Stimulated activated CD4-positive, alpha-beta T cell treated with anti-CD3 and anti-CD28 coated beads, Interleukin-4, amount 100 ng/mL, for 1 hour (primary cell): Measurements from ENCODE around the gene AGBL1.
"Not testable (repeated sequence)": the region's sequence is repeated elsewhere in the genome, so short reads cannot be mapped to it uniquely, and the experiment has no call there.

Experiments
- DNase-seq: peaks from one replicate; pipeline ENCODE4 v3.0.0-alpha.2; 2020

AGBL1 gene

DNA sequence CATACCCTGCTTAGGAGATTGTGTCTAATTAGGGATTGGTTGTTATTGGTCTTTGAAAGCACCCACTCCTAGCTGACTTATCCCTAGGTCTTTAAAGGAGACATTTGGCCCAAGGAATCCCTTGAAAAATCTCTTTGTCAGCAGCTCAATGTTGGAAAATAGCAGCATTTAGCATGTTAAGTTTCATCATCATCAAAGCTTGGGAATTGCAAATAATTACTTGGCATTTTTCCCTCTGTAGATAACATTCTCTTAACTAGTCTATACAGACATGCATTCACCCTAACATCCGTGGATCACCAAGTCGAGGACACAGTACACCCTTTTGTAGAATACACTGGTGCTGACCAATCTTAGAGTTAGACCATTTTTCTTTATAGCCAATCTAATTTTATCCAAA lies 332.2 kb downstream of the AGBL1 start:
- no peak for DNase-seq

DNA sequence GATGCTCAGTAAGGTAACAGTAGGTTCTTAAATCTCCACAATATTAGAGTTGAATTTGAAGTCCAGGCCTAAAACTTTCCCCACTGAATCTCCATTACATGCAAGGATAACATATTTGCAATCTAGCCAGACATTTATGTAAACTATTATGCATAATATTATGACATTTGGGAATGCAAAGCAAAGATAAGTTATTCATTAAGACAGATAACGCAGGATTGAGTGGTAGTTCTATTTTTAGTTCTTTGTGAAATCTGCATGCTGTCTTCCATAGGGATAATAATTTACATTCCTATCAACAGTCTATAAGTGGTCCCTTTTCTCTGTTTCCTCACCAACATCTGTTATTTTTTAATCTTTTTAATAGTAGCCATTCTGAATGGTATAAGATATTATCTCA lies 333.5 kb downstream of the AGBL1 start:
- DNase-seq = no peak

DNA sequence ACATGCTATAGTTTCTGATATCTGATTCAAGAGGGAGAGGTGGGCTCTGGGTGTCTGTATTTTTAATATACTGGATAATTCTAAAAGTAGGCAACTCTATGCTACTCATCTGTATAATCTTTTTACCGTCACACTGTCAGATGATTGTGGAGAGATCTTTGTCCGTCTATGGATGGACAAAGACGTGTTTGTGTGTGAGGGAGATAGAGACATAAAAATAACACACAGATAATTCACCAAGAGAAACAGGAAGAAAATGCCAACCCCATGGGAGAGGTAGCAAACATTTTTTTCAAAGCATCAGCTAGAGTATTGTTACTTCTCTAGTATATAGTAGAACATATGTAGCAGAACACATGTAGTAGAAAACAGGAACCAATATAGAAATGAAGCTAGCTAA lies 346.1 kb downstream of the AGBL1 start:
- no peak for DNase-seq

DNA sequence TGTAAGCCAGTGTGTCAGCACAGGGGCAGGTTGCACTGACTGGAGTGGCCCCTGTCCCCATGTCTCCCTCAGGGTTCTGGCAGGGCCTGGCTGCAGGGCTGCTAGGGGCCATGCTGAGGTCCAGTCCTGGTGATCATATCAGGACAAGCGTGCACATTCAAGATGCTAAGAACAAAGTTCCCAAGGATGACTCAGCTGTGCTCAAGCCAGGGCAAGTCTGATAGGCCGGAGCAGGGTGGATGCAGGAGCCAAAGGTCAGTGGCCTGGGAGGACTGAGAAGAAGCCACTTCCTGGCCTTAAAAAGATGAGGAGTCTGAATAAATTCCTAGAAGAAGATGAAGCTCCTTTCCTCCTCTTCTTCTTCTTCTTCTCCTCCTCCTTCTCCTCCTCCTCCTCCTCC lies 353.2 kb downstream of the AGBL1 start:
- DNase-seq = no peak

DNA sequence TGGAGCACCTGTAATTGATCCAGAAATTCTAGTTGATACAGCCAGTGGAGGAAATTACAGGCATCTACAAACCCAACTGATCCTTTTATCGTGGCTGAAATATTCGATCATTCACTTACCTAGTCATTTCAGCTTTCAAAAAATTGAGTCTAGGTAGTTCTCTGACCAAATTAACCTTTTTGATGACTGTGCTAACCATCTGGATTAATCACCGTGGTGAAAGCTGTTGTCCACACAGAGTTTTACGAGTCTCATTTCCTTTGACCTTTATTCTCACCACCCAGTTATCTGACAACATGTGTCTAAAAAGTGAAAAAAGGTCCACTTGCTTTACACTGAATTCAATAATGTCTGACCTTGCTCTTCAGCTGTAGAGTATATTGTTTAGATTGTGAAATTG lies 354.3 kb downstream of the AGBL1 start:
- no peak for DNase-seq

DNA sequence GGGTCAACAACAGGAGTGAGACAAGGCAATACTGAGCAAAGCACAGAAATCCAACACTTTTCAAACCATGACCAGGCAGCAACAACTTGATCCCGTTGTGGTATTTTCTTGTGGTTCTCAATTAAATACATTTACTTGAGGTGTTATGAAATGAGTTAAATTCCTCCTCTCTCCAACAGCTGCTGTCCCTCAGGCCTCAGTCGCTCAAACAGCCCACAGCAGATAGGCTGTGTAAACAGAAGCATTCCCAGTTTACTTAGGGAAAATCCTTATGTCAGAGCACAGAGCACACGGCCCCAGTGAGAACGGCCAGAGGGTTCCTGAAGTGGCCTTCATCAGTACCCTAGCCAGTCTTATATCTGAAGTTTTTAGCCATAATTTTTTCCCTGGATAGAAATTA lies 359.9 kb downstream of the AGBL1 start:
- no peak for DNase-seq

DNA sequence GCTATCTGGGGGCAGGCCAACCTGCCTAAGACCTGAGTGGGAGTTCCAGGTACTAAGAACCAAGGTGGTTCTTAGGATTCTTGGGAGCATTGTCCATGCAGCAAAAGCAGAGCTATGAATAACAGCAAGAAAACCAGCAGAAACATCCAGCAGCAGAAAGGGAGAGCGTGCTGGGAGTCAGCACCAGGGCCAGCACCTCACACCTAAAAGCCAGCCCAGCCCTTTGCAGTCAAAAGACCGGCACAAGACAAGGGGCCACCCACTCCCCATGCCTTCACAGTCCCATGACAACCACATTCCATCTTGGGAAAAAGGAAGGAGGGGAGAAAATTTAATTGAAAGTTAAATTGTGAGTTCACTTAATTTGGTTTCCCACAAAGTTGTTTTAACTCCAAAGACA lies 364.9 kb downstream of the AGBL1 start:
- no peak for DNase-seq

DNA sequence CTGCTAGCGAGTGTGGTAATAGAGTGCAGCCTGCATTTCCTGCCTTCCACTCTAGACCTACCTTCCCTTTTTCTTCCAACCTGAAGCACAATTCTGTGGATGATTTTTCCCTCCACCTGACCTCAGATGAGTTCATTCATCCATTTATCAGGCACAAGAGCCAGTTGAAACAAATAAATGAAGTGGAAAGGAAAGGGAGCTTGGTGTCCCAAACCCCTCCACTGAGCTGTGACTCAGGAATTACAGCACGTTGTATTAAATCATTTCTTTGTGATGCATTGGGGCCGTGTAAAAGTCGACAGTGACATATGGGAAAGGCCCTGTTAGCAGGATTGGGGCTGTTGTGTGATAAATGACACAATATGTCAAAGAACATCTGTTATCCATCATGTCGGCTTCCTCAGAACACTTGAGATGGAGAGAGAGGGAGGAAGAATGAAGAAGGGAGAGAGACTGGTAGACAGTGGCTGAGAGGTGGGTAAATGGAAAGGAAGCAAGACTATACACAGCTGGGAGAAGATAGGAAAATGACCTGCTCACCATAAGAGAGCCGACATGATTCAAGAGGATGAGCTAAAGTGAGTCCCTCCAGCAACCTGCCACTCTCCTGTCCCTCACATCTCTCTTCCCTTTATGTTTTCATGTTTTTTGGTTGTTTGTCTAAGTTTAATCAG lies 366.0 kb downstream of the AGBL1 start:
- no peak for DNase-seq

DNA sequence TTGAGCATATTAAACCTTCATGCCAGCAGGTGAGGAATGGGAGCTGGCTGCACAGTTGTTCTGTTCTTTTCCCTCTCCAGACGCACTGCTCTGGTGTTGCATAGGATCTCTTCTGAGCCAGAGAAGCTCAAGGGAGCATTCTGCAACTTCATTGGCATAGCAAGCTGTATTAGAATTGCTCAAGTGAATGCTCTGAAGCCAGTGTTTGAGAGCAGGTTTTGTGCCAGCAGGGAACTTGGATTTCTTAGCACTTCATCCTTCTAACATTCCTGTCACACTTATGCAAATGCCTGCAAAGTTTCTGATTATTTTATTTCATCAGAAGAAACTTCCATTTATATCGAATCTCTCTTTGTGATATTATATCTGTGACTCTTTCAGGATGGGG lies 366.6 kb downstream of the AGBL1 start:
- DNase-seq = no peak

DNA sequence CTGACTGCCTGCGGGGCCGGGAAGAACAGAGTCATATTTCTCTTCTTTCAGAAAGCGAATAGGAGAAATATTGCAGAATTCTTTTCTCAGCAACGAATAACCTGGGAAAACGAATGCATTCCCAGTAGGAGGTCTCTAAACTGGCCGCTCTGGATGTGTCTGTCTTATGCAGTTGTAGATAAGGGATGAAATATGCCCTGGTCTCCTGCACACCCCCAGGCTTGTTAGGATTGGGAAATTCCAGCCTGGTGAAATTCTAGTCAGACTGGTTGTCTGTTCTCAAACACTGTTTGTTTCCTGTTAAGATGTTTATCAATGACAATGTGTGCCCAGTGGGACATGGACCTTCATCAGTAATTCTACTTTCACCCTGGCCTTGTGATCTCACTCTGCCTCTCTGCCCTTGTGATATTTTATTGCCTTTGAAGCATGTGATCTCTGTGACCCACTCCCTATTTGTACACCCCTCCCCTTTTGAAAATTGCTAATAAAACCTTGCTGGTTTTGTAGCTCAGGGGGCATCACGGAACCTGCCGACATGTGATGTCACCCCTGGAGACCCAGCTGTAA lies 385.9 kb downstream of the AGBL1 start:
- not testable (repeated sequence) for DNase-seq

DNA sequence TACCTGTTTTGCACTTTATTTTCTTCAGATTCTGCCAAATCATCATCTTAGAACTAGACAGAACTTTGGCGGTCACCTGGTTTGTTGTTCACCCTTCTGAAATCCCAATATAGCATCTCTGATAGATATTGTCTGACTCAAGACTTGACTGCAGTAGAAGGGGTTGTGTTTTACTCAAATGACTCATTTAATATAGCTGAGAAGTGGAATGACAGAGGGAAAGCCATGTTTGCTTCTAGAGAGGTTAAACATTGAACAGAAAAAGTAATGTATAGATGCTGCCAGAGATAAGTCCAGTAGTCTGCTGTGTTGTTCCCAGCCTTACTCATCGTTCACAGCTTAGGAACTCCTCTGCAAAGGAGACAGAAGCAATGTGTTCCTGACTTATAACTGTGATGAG lies 402.0 kb downstream of the AGBL1 start:
- DNase-seq = no peak

DNA sequence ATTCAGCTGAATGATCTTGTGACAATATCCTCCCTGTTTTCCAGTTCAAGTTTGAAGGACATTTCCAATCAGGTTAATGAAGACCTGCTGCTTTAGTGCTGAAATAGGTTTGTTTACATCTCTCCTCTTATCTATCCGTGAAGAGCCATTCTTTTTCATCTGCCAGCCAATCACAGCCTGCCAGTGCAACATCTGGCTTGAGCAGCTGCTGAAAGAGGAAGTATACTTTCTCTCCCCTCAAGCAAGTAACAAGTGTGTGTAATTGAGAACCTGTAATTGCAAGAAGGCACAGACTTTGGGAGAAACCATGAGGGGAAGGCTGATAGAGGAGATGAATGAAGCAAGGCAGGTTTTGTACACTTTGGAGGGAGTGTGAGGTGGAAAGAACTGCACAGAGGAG lies 404.3 kb downstream of the AGBL1 start:
- DNase-seq = no peak

DNA sequence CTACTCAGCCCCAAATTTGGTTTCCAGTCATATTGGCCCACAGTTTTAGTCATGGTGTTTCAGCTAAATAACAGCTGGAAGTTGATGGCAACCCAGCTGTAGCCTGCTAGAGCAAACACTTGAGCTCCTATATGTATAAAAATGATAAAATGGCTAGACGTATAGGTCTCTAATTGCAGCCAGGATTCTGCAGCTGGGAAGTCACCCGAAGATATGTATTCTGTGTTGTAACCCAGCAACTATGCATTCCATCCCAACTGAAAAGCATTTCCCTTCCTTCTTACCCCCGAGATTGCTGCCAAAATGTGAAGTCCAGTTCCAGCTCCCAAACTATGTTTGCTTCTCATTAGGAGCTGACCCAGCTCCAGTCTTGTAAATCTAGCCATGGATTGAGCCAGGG lies 408.4 kb downstream of the AGBL1 start:
- DNase-seq = no peak

DNA sequence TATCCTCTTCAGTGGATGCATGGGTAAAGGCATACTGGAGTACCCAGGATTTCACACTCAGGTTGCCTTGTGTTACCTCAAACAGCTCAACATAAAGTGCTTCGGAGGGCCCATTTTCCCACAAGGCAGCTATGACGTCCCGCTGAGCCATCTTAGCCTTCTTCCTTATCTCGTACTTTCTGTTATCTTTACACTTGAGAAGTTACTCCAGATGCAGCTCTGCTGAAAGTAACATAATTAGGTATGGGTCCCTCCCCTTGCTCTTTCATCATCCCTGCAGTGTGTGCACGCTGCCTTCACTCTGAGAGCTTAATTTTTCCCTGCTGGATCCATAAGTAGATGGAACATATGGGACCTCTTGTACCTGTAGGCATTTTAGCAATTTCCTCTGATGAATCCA lies 410.3 kb downstream of the AGBL1 start:
- DNase-seq = no peak

DNA sequence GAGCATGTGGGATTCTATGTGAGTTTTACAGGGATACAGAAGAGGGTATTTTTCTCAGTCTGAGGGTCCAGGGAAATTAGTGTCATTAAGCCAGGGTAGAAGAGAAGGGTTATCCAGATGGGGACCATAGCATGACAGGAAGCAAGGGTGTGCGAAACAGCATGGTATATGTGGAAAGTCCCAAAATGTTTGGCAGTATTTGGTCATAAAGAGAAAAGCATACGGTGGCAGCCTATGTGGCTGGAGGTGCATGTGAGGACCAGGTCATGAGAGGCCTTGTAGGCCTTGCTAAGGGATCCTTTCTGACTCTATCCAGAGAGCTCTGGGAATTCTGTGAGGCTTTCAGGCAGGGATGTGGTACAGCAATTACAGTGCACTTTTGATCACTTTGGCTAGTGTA lies 411.4 kb downstream of the AGBL1 start:
- no peak for DNase-seq

DNA sequence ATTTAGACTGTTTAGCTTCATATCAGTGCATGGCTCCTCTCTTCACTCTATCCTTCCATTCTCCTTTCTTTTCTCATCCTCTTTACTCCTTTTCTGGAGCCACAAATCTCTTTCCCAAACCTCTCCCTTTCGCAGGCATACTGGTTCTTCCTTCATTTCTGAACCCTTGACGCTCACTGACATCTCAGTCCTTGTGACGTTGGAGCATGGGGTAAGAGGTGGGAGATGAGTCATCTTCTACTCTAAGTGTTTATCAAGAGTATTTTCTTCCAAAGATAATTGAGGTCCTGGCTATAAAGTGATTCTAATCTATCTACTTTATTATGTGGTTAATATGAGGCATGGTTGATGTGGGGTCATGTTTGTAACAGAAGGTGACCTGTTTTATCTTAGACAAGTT lies 414.2 kb downstream of the AGBL1 start:
- no peak for DNase-seq

DNA sequence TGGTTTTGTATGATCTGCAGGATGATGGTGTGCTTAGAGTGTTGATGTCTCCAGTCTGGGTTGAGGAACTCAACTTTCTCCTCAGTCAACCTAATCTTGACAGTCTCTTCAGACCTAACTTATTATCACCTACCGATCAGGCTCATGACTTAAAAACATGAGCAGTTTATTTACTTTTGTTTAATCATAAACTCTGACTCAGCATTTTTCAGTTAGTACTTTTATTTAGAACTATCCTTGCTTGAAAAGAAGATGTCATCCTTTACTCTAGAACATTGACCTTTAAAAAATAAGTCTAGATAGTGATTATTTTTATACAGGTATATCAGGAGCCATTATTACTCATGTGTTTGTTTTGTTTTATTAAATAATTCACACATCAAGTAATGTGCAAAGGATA lies 414.8 kb downstream of the AGBL1 start:
- no peak for DNase-seq

DNA sequence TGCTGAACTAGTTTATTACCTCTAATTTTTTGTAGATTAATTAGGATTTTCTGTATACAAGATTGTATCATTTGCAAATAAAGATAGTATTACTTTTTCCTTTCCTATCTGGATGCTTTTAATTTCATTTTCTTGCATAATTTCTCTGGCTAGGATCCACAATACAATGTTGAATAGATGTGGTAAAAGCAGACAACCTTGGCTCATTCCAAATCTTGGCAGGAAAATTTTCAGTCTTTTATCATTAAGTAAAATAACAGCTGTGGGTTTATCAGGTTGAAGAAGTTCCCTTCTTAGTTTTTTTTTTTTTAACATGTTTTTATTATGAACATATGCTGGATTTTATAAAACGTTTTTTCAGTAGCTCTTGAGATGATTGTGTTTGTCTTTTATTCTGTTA lies 422.6 kb downstream of the AGBL1 start:
- no peak for DNase-seq

DNA sequence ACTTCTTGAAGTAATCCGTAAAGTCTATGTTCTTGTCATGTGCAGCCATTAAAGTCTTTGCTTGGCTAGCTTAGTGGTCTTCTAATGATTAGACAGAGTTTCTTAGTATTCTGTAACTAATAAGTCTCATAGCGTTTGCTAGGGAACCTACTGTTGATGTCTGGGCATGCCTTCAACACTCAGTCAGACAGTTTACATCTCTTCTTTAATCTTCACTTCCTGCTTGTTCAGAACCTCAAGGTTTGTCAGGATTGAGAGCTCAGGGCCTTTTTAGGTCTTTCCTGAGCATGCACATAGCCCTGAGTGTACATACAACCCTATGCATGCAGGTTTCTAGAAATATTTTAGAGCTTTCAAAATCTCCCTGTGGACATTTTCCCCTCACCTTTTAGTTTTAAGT lies 426.3 kb downstream of the AGBL1 start:
- DNase-seq = no peak

DNA sequence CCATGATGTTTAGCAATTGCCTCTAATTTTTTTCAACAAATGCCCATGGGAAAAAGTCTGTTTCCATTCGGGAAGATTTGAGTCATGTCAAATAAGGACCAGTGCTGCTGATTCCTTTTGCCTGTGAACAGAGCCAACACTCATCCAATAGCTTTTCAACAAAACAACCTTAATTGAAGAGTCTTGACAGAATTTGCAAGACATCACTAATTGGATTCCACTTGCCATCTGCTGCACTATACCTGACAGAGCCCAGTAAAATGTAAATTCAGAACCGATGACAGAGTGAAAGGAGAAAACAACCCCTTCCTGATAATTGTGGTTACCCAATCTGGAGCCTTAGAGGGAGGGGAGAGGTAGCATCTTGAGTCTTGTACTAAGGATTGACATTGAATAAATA lies 426.7 kb downstream of the AGBL1 start:
- DNase-seq = no peak

DNA sequence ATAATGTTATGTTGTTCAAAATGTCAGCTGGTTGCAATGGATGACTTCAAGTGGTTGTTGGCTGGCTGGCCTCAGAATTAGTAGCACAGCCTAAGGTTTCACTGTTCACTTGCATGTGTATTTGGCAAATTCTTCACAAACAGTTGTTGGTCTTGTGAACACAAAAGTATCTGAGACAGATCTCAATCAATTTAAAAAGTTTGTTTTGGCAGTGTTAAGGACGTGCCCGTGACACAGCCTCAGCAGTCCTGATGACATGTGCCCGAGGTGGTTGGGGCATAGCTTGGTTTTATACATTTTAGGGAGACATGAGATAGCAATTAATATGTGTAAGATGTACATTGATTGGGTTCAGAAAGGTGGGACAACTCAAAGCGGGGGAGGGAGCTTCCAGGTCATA lies 436.0 kb downstream of the AGBL1 start:
- DNase-seq = no peak

DNA sequence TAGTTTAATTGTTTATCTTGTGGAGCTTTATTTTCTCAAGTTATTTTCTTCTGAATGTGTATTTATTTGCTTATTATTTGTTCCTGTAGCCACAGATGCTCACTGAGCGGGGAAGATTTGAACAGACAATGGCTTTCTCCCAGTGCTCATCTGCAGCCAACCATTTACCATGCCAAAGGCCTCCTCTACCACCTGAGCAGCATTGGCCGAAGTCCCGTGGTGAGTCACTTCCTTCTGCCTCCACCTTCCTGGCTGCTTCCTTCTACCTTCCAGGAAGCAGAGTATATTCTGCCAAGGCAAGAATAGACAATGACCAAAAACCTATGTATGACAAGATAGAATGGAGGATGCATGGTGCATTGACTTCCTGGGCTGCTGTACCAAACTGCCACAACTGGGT lies 443.1 kb downstream of the AGBL1 start:
- no peak for DNase-seq

DNA sequence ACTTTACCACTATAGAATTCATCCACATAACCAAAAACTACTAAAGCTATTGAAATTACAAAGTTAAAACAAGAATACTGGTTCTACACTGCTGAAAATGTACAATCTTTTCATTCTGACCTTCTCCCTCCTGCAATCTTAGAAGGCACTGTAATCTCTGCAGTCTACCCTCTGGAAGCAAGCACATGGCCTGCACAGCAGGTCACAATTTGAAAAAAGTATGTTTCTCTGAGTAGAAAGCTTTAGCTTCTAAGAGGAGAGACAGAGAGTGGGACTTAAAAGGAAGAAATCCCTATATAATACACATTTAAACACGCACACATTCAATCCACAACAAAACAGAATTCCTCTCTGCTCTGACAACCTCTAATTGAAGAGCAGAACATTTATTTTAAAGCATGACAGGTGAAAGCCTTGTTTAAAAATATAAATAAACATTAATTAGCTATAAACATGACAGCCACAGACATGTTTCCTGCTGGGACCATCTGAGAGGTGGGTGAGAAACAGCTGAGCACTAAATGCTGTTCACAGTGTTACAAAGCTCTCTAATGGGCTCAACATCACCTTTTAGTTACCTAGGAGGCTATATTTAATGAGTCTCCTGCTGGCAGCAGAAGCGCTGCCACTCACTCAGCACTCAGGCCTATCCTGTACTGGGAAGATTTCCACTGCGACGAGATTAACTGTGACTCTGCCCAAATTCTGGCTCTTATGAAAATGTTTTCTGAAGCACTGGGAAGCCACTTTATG lies 447.4 kb downstream of the AGBL1 start:
- no peak for DNase-seq

DNA sequence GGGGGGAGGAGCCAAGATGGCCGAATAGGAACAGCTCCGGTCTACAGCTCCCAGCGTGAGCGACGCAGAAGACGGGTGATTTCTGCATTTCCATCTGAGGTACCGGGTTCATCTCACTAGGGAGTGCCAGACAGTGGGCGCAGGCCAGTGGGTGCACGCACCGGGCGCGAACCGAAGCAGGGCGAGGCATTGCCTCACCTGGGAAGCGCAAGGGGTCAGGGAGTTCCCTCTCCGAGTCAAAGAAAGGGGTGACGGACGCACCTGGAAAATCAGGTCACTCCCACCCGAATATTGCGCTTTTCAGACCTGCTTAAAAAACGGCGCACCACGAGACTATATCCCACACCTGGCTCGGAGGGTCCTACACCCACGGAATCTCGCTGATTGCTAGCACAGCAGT lies 448.4 kb downstream of the AGBL1 start:
- not testable (repeated sequence) for DNase-seq

DNA sequence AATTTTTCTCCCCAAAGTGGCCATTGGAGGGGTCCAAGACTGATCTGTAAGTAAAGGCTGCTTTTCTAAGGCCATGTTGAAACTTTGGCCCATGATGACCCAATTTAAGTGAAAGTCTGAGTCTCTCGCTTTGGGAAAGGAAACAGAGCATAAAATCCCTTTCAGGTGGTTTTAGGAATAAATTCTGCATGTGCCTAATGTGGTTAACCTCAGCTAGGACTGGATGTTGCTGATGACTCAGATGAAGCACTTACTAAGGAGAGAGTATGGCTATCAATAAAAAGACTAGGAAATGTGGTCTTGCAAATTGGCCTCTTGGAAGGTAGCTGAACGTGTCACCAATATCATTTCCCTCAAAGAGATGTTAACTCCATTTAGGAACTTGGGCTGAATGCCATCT lies 458.5 kb downstream of the AGBL1 start:
- no peak for DNase-seq
